HCT116 (cell line): ENCODE measurements around the gene DERA. TPM values are rescaled to one million over a fixed set of nuclear protein-coding genes. Genes with fewer than 3 reads are reported as not detected.

Experiments used
- ATAC-seq: fragments of 200-7000 bp; cut with Tn5 transposase; 2 replicates; pipeline ENCODE4 v1.9.1; 2020; ENCODE audit warnings: mild to moderate bottlenecking, moderate library complexity
- BruUV-seq: library from RNA; stranded (reverse); fragments of 400-500 nt; replicated peaks from 2 replicates; lab custom pipeline; 2021; lab: Mats Ljungman, UMichigan
- CTCF ChIA-PET: fragments of 300-600 bp; sonication (Branson Sonifier 250); formaldehyde crosslinking; loops from one replicate; lab custom pipeline; 2021; ENCODE audit warnings: antibody characterized with exemption; lab: Charles Lee
- POLR2A ChIA-PET: fragments of 300-600, 350-600 bp; sonication (Branson Sonifier 250); formaldehyde crosslinking; loops from one replicate; lab custom pipeline; 2021; ENCODE audit warnings: antibody characterized with exemption; lab: Charles Lee
- RAD21 ChIA-PET, 2 experiments: fragments of 300-600 bp; sonication (Branson Sonifier 250); formaldehyde crosslinking; loops; one replicate each; lab custom pipeline; 2023; ENCODE audit warnings: low total read pairs in 2 of 2; ENCODE audit not compliant: uncharacterized antibody in 2 of 2, unreplicated experiment in 2 of 2, low non-redundant PET in 1 of 2; lab: Charles Lee
- DNase-seq: peaks from one replicate; pipeline ENCODE4 v3.0.0-alpha.2; 2010; ENCODE audit warnings: low read depth, low spot score
- H2AFZ ChIP-seq: fragments of 200-600 bp; shearing (Covaris generic), sonication (generic); 2 replicates; pipeline ENCODE4 v1.6.1; 2017; ENCODE audit warnings: low read depth, mixed run types, mixed read lengths, antibody characterized with exemption, low read length; ENCODE audit not compliant: poor library complexity, severe bottlenecking
- H3K27ac ChIP-seq: 2 replicates; pipeline ENCODE4 v1.5.1; 2012; ENCODE audit warnings: low read depth, low read length
- H3K27me3 ChIP-seq: fragments of 200-600 bp; sonication (generic); 2 replicates; pipeline ENCODE4 v1.6.1; 2016; ENCODE audit warnings: mixed run types, low read length, mixed read lengths; ENCODE audit not compliant: insufficient read depth
- H3K36me3 ChIP-seq, 2 experiments: fragments of 200-500 bp in 1 of 2; fragments of 200-600 bp in 1 of 2; sonication (Bioruptor generic) in 1 of 2; sonication (generic) in 1 of 2; 2 replicates each; pipeline versions ENCODE4 v1.5.1 to v1.6.1; 2014 to 2016; ENCODE audit warnings: low read length in 2 of 2, inconsistent platforms in 1 of 2, mixed read lengths in 1 of 2, mixed run types in 1 of 2; ENCODE audit not compliant: insufficient read depth in 2 of 2, control insufficient read depth in 1 of 2
- H3K4me1 ChIP-seq, 2 experiments: fragments of 200-600 bp in 1 of 2; sonication (generic) in 1 of 2; 2 replicates each; pipeline versions ENCODE4 v1.5.1 to v1.6.1; 2012 to 2017; ENCODE audit warnings: low read length in 2 of 2, inconsistent platforms in 1 of 2, mild to moderate bottlenecking in 1 of 2, mixed read lengths in 1 of 2, mixed run types in 1 of 2, moderate library complexity in 1 of 2; ENCODE audit not compliant: insufficient read depth in 2 of 2, control insufficient read depth in 1 of 2
- H3K4me2 ChIP-seq: fragments of 200-600 bp; sonication (generic); 2 replicates; pipeline ENCODE4 v1.6.1; 2017; ENCODE audit warnings: mixed run types, low read length, mixed read lengths
- H3K4me3 ChIP-seq, 2 experiments: fragments of 200-600 bp in 1 of 2; sonication (generic) in 1 of 2; replicated peaks in 1 of 2; 2 replicates each; pipeline ENCODE4 v1.5.1; 2011 to 2016; ENCODE audit warnings: low read length in 2 of 2, control low read depth in 1 of 2, low read depth in 1 of 2, mild to moderate bottlenecking in 1 of 2, mixed read lengths in 1 of 2, mixed run types in 1 of 2
- H3K79me2 ChIP-seq: fragments of 200-600 bp; sonication (generic); 2 replicates; pipeline ENCODE4 v1.6.1; 2017; ENCODE audit warnings: mild to moderate bottlenecking, mixed run types, low read length, moderate library complexity, mixed read lengths; ENCODE audit not compliant: insufficient read depth
- H3K9ac ChIP-seq: fragments of 200-600 bp; sonication (generic); 2 replicates; pipeline ENCODE4 v1.6.1; 2016; ENCODE audit warnings: low read length, mixed read lengths
- H3K9me2 ChIP-seq: fragments of 200-600 bp; sonication (generic), shearing (Covaris generic); 2 replicates; pipeline ENCODE4 v1.6.1; 2017; ENCODE audit warnings: mixed run types, mild to moderate bottlenecking, moderate library complexity; ENCODE audit not compliant: insufficient read depth
- H3K9me3 ChIP-seq, 2 experiments: fragments of 200-500 bp in 1 of 2; fragments of 200-600 bp in 1 of 2; sonication (Bioruptor generic) in 1 of 2; sonication (generic) in 1 of 2; 2 replicates each; pipeline ENCODE4 v1.6.1; 2014 to 2017; ENCODE audit warnings: low read length in 2 of 2, mixed read lengths in 2 of 2, inconsistent platforms in 1 of 2, low read depth in 1 of 2, mild to moderate bottlenecking in 1 of 2, mixed run types in 1 of 2, moderate library complexity in 1 of 2; ENCODE audit not compliant: control insufficient read depth in 1 of 2, insufficient read depth in 1 of 2
- H4K20me1 ChIP-seq: fragments of 200-600 bp; sonication (generic), shearing (Covaris generic); 2 replicates; pipeline ENCODE4 v1.6.1; 2017; ENCODE audit warnings: mixed run types, mild to moderate bottlenecking, moderate library complexity; ENCODE audit not compliant: insufficient read depth
- CBX3 ChIP-seq: IDR thresholded peaks from 2 replicates; pipeline ENCODE4 v1.6.1; 2012; ENCODE audit warnings: low read depth
- CEBPB ChIP-seq: IDR thresholded peaks from 2 replicates; pipeline ENCODE4 v1.6.1; 2012; ENCODE audit warnings: low read depth
- EGR1 ChIP-seq: IDR thresholded peaks from 2 replicates; pipeline ENCODE4 v1.6.1; 2012; ENCODE audit warnings: low read depth
- EZH2 ChIP-seq: fragments of 200-600 bp; sonication (generic); IDR thresholded peaks from 2 replicates; pipeline ENCODE4 v1.6.1; 2017; ENCODE audit warnings: antibody characterized with exemption, mixed run types
- EZH2phosphoT487 ChIP-seq: fragments of 200-600 bp; IDR thresholded peaks from 2 replicates; pipeline ENCODE4 v1.6.1; 2018; ENCODE audit warnings: antibody characterized with exemption, borderline replicate concordance
- FOSL1 ChIP-seq: IDR thresholded peaks from 2 replicates; pipeline ENCODE4 v1.6.1; 2012; ENCODE audit warnings: low read depth
- JUND ChIP-seq: IDR thresholded peaks from 2 replicates; pipeline ENCODE4 v1.6.1; 2012
- POLR2A ChIP-seq: IDR thresholded peaks from 2 replicates; pipeline ENCODE4 v1.7.0; 2011; ENCODE audit warnings: borderline replicate concordance; ENCODE audit not compliant: insufficient read depth, insufficient read length; ENCODE audit errors: extremely low read depth
- POLR2AphosphoS5 ChIP-seq: IDR thresholded peaks from 2 replicates; pipeline ENCODE4 v1.6.1; 2011; ENCODE audit warnings: mild to moderate bottlenecking, low read depth, low read length, moderate library complexity
- RAD21 ChIP-seq: IDR thresholded peaks from 2 replicates; pipeline ENCODE4 v1.6.1; 2012; ENCODE audit warnings: low read depth, mild to moderate bottlenecking
- SIN3A ChIP-seq: IDR thresholded peaks from 2 replicates; pipeline ENCODE4 v1.6.1; 2012; ENCODE audit warnings: low read depth
- SP1 ChIP-seq: IDR thresholded peaks from 2 replicates; pipeline ENCODE4 v1.6.1; 2012; ENCODE audit warnings: low read depth
- SRF ChIP-seq: IDR thresholded peaks from 2 replicates; pipeline ENCODE4 v1.6.1; 2012; ENCODE audit warnings: low read depth
- YY1 ChIP-seq: IDR thresholded peaks from 2 replicates; pipeline ENCODE4 v1.6.1; 2011; ENCODE audit warnings: low read length, low read depth, moderate library complexity, mild to moderate bottlenecking; ENCODE audit not compliant: insufficient replicate concordance; ENCODE audit errors: extremely low read depth
- ZFX ChIP-seq: fragments of 450-650 bp; IDR thresholded peaks from 2 replicates; pipeline ENCODE4 v1.6.1; 2017
- ZNF274 ChIP-seq: fragments of 200-500 bp; sonication (Bioruptor generic); IDR thresholded peaks from 2 replicates; pipeline ENCODE4 v1.6.1; 2014; ENCODE audit warnings: mild to moderate bottlenecking, low read depth, low read length, inconsistent platforms
- intact Hi-C: fragments of 100-400 bp; cut with micrococcal nuclease; formaldehyde crosslinking; loops from 2 replicates; pipeline ENCODE4 v1.10.0; 2022
- total RNA-seq: library from RNA; stranded (reverse); gene quantifications from one replicate; pipeline ENCODE4 v1.2.1, GENCODE V29; 2021; ENCODE audit not compliant: unreplicated experiment
- TF ChIP-seq, protein P1 (sequence below), 3 experiments: fragments of 200-600 bp in 1 of 3; sonication (generic) in 1 of 3; IDR thresholded peaks in 2 of 3; conservative IDR thresholded peaks in 1 of 3; 2 replicates each; pipeline ENCODE4 v1.5.1; 2012 to 2017; ENCODE audit warnings: low read depth in 2 of 3, low read length in 2 of 3, antibody characterized with exemption in 1 of 3, borderline replicate concordance in 1 of 3, control low read depth in 1 of 3, mild to moderate bottlenecking in 1 of 3, mixed read lengths in 1 of 3, mixed run types in 1 of 3, moderate library complexity in 1 of 3; ENCODE audit not compliant: insufficient read depth in 1 of 3
- TF ChIP-seq, protein P2 (sequence below): IDR thresholded peaks from 2 replicates; pipeline ENCODE4 v1.6.1; 2012
- TF ChIP-seq, protein P3 (sequence below): IDR thresholded peaks from 2 replicates; pipeline ENCODE4 v1.6.1; 2012; ENCODE audit warnings: low read depth
- TF ChIP-seq, protein P4 (sequence below): IDR thresholded peaks from 2 replicates; pipeline ENCODE4 v1.6.1; 2012

Gene DERA
- total RNA-seq, 1 experiment from 2014 or later = 32.6 TPM

DNA sequence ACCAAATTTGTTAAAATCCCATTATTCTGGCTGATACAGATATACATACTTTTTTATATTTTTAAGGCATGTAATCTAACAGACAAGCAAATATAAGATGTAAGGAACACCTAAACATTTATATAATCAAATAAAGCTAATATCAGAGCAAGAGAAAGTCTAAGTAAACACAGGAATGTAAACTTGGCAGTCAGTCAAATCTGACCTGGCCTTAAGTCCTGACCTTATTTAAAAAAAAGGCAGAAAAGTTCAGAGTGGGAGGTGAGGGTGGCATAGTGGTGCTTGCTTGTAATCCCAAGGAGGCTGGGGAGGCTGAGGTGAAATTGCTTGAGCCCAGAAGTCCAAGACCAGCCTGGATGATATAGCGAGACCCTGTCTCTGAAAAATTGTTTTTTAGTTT is 152.6 kb downstream of the DERA start:
- POLR2A ChIA-PET = no interaction called here

More for the DNA sequence above, 152.6 kb downstream of the DERA start:
- RAD21 ChIA-PET = no interaction called here
- Histone ChIP-seq H3K79me2 (no peaks in the 10 kb centered on the region), H4K20me1 (no peaks in the 10 kb centered on the region), H3K9me2 (no peaks in the 10 kb centered on the region), H3K27ac (no peak overlapping the region), H3K4me3 (no peak overlapping the region), H3K4me1 (no peaks in the 10 kb centered on the region), H2AFZ (no peak overlapping the region), H3K9ac (no peak overlapping the region), H3K27me3 (no peaks in the 10 kb centered on the region), H3K9me3 (no peaks in the 10 kb centered on the region), H3K36me3 (no peaks in the 10 kb centered on the region), H3K4me2 (no peak overlapping the region)
- BruUV-seq = no TSS peak
- CTCF ChIA-PET = no interaction called here
- no peak for ATAC-seq
- intact Hi-C loops = no loop called here
- no peak for DNase-seq
- no peak for TF ChIP-seq FOSL1
- no peak for TF ChIP-seq POLR2AphosphoS5
- TF ChIP-seq, protein P1, sequence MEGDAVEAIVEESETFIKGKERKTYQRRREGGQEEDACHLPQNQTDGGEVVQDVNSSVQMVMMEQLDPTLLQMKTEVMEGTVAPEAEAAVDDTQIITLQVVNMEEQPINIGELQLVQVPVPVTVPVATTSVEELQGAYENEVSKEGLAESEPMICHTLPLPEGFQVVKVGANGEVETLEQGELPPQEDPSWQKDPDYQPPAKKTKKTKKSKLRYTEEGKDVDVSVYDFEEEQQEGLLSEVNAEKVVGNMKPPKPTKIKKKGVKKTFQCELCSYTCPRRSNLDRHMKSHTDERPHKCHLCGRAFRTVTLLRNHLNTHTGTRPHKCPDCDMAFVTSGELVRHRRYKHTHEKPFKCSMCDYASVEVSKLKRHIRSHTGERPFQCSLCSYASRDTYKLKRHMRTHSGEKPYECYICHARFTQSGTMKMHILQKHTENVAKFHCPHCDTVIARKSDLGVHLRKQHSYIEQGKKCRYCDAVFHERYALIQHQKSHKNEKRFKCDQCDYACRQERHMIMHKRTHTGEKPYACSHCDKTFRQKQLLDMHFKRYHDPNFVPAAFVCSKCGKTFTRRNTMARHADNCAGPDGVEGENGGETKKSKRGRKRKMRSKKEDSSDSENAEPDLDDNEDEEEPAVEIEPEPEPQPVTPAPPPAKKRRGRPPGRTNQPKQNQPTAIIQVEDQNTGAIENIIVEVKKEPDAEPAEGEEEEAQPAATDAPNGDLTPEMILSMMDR (IDR thresholded peaks at IDR 0.05 in 2 of 3, conservative IDR thresholded peaks at IDR 0.05 in 1 of 3; ENCODE audit: borderline replicate concordance in 1 of 3, insufficient read depth in 1 of 3, low read depth in 2 of 3, low read length in 2 of 3) = no peak
- no peak for TF ChIP-seq ZFX
- TF ChIP-seq SP1 = no peak
- TF ChIP-seq JUND = no peak
- no peak for TF ChIP-seq EGR1
- no peak for TF ChIP-seq POLR2A
- TF ChIP-seq, protein P2, sequence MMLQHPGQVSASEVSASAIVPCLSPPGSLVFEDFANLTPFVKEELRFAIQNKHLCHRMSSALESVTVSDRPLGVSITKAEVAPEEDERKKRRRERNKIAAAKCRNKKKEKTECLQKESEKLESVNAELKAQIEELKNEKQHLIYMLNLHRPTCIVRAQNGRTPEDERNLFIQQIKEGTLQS = no peak
- TF ChIP-seq YY1 = no peak
- TF ChIP-seq EZH2phosphoT487 = no peak
- TF ChIP-seq, protein P3, sequence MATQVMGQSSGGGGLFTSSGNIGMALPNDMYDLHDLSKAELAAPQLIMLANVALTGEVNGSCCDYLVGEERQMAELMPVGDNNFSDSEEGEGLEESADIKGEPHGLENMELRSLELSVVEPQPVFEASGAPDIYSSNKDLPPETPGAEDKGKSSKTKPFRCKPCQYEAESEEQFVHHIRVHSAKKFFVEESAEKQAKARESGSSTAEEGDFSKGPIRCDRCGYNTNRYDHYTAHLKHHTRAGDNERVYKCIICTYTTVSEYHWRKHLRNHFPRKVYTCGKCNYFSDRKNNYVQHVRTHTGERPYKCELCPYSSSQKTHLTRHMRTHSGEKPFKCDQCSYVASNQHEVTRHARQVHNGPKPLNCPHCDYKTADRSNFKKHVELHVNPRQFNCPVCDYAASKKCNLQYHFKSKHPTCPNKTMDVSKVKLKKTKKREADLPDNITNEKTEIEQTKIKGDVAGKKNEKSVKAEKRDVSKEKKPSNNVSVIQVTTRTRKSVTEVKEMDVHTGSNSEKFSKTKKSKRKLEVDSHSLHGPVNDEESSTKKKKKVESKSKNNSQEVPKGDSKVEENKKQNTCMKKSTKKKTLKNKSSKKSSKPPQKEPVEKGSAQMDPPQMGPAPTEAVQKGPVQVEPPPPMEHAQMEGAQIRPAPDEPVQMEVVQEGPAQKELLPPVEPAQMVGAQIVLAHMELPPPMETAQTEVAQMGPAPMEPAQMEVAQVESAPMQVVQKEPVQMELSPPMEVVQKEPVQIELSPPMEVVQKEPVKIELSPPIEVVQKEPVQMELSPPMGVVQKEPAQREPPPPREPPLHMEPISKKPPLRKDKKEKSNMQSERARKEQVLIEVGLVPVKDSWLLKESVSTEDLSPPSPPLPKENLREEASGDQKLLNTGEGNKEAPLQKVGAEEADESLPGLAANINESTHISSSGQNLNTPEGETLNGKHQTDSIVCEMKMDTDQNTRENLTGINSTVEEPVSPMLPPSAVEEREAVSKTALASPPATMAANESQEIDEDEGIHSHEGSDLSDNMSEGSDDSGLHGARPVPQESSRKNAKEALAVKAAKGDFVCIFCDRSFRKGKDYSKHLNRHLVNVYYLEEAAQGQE = no peak
- no peak for TF ChIP-seq SRF
- TF ChIP-seq SIN3A = no peak
- no peak for TF ChIP-seq RAD21
- no peak for TF ChIP-seq EZH2
- no peak for TF ChIP-seq CBX3
- no peak for TF ChIP-seq ZNF274
- no peak for TF ChIP-seq CEBPB
- TF ChIP-seq, protein P4, sequence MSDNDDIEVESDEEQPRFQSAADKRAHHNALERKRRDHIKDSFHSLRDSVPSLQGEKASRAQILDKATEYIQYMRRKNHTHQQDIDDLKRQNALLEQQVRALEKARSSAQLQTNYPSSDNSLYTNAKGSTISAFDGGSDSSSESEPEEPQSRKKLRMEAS = no peak
